Body of pancreas (tissue), 4 donors: ENCODE measurements around the gene EMC6. TPM values are rescaled to one million over a fixed set of nuclear protein-coding genes. Genes with fewer than 3 reads are reported as not detected.

Experiments
- ATAC-seq: fragments of 150-250 bp; one replicate; pipeline ENCODE4 v1.9.1; 2016
- DNase-seq, 4 donors: peaks; one replicate each; pipeline ENCODE4 v3.0.0-alpha.2; 2019
- H3K27ac ChIP-seq, 4 donors: fragments of 200-600 bp; sonication (generic); 1 replicate in 3 of 4; 2 replicates in 1 of 4; pipeline versions ENCODE4 v1.5.1 to v1.6.1; 2016 to 2019; ENCODE audit warnings: mild to moderate bottlenecking in 1 of 4, mixed read lengths in 1 of 4, moderate library complexity in 1 of 4
- H3K27me3 ChIP-seq, 2 donors: fragments of 200-600 bp; sonication (generic); one replicate each; pipeline ENCODE4 v1.6.0; 2016; ENCODE audit warnings: mild to moderate bottlenecking in 1 of 2
- H3K36me3 ChIP-seq, 2 donors: fragments of 200-600 bp; sonication (generic); replicated peaks in 1 of 2; 2 replicates each; pipeline ENCODE4 v1.5.1; 2016; ENCODE audit warnings: low read depth in 2 of 2; ENCODE audit not compliant: insufficient read depth in 1 of 2
- H3K4me1 ChIP-seq: fragments of 200-600 bp; sonication (generic); one replicate; pipeline ENCODE4 v1.6.0; 2016
- H3K4me3 ChIP-seq, 2 donors: fragments of 200-600 bp; sonication (generic); 1 replicate in 1 of 2; 2 replicates in 1 of 2; pipeline ENCODE4 v1.5.1; 2016 to 2019
- H3K9me3 ChIP-seq, 3 donors: fragments of 200-600 bp; sonication (generic); 1 replicate in 2 of 3; 2 replicates in 1 of 3; pipeline ENCODE4 v1.5.1; 2016
- CTCF ChIP-seq, 7 experiments: fragments of 450-650 bp in 4 of 7; fragments of 200-600 bp in 3 of 7; sonication (generic) in 3 of 7; IDR thresholded peaks; one replicate each; pipeline ENCODE4 v1.5.1; 2016 to 2019; ENCODE audit warnings: antibody characterized with exemption in 7 of 7
- POLR2A ChIP-seq, 3 donors: fragments of 450-650 bp; IDR thresholded peaks; one replicate each; pipeline ENCODE4 v1.6.1; 2016; ENCODE audit warnings: antibody characterized with exemption in 3 of 3, mild to moderate bottlenecking in 2 of 3
- WGBS, 2 donors: methylation state at CpG; one replicate each; pipeline ENCODE4 v1.1.5; 2017; 5-methylcytosine and 5-hydroxymethylcytosine counted together
- intact Hi-C: fragments of 100-400 bp; cut with DNase I; formaldehyde crosslinking; loops from one replicate; pipeline ENCODE4 v1.15.1; 2023
- total RNA-seq, 2 donors: library from RNA; depleted of rRNA; stranded (reverse); fragments of >200 nt; gene quantifications; one replicate each; pipeline ENCODE4 v1.1.0, GENCODE V29; 2016

EMC6 gene
- total RNA-seq, 2 donors from 2014 or later = 5.9 to 8.3 TPM

GRCh38 chr17:3683054-3683511, 14.5 kb downstream of the EMC6 start:
- Histone ChIP-seq H3K4me3 (no peak overlapping the region), H3K27ac (no peak overlapping the region), H3K4me1 (no peaks in the 10 kb centered on the region), H3K27me3 (peaks cover 0 to 11% of the 10 kb centered on the region in 2 donors), H3K36me3 (no peaks in the 10 kb centered on the region), H3K9me3 (no peaks in the 10 kb centered on the region)
- TF ChIP-seq POLR2A (IDR thresholded peaks at IDR 0.05) = no peak
- peak; percentile 57 to 86 (median 77) for TF ChIP-seq CTCF (IDR thresholded peaks at IDR 0.05)
- ATAC-seq (peak; percentile 81), DNase-seq (peak in 1 of 4 donors; percentile 37)
- intact Hi-C loops = no loop called here
- WGBS, 2 donors = 24 to 27% methylated on average over 10 of the region's 10 CpGs

GRCh38 chr17:3685174-3685573, 16.6 kb downstream of the EMC6 start:
- H3K27me3 ChIP-seq = peaks cover 0 to 11% of the 10 kb centered on the region in 2 donors
- H3K9me3 ChIP-seq = no peaks in the 10 kb centered on the region

DNA sequence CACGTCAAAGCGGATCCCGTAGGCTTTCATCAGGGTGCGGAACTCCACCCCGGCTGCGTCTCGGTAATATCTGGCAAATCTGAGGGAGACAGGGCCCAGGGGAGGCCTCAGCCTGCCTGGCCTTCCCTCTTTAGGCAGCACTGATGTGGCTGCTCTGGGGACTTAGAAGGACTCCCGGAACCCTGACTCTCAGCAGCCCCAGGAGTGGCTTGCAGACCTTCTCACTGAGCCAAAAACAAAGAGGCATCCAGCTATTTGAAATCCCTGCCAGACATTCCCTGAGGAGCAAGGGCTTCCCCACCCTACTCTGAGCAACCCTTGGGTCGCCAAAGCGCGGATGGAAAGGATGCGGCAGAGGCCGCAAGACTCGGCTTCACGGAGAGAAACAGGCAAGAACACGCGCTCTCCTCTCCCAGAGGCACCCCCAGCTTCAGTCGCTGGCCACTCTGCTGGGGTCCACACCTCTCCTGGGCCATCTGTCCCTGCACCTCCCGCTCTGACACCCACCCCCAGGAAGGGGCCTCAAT, 19.5 kb downstream of the EMC6 start:
- H3K27me3 ChIP-seq = peaks cover 0 to 16% of the 10 kb centered on the region in 2 donors
- no peak overlapping the region for H3K4me3 ChIP-seq
- no peaks in the 10 kb centered on the region for H3K4me1 ChIP-seq
- H3K27ac ChIP-seq = no peak overlapping the region
- no peak for DNase-seq
- no peak for ATAC-seq
- no peaks in the 10 kb centered on the region for H3K9me3 ChIP-seq
- intact Hi-C loops = no loop called here
- 68 to 76% methylated on average over 9 to 17 of the region's 19 CpGs for WGBS, 2 donors
- TF ChIP-seq CTCF (IDR thresholded peaks at IDR 0.05) (no peak), POLR2A (IDR thresholded peaks at IDR 0.05) (no peak)
- H3K36me3 ChIP-seq = no peaks in the 10 kb centered on the region

More at GRCh38 chr17:3685174-3685573, 16.6 kb downstream of the EMC6 start:
- no peaks in the 10 kb centered on the region for H3K4me1 ChIP-seq
- no peak for ATAC-seq
- DNase-seq = no peak
- H3K36me3 ChIP-seq = no peaks in the 10 kb centered on the region
- no peak overlapping the region for H3K4me3 ChIP-seq
- TF ChIP-seq CTCF (IDR thresholded peaks at IDR 0.05) (no peak), POLR2A (IDR thresholded peaks at IDR 0.05) (no peak)
- intact Hi-C loops = no loop called here
- no peak overlapping the region for H3K27ac ChIP-seq
- WGBS, 2 donors = 24% methylated on average over 12 of the region's 13 CpGs; no CpG with 5 or more reads in 1 of the 2 donors

DNA sequence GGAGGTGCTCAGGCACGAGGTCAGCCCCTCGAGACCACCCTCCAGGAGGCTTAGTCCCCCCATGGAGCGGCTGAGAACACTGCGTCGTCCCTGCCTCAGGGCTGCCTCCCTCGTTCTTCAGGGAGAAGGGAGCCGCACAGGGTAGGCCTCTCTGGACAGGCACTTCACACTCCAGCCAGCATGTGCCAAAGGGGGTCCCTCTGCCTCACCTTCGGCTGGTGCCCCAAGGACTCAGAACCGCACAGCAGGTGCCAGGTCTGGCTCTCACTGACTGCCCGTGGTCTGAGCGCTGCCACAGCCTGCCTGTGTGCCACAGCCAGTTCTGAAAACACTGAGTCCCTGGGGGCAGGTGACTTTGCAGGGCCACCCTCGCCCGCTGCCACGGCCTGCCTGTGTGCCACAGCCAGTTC, 20.2 kb downstream of the EMC6 start:
- Histone ChIP-seq H3K27me3 (peaks cover 0 to 15% of the 10 kb centered on the region in 2 donors), H3K4me1 (no peaks in the 10 kb centered on the region), H3K27ac (no peak overlapping the region), H3K9me3 (no peaks in the 10 kb centered on the region), H3K4me3 (no peak overlapping the region), H3K36me3 (no peaks in the 10 kb centered on the region)
- no peak for ATAC-seq
- DNase-seq = no peak
- intact Hi-C loops = no loop called here
- no peak for TF ChIP-seq CTCF (IDR thresholded peaks at IDR 0.05)
- TF ChIP-seq POLR2A (IDR thresholded peaks at IDR 0.05) = no peak
- WGBS, 2 donors = 60 to 83% methylated on average over 1 to 14 of the region's 14 CpGs
